ENCODE data around the gene FAT3. TPM values are rescaled to one million over a fixed set of nuclear protein-coding genes. Genes with fewer than 3 reads are reported as not detected.

FAT3 gene
- total RNA-seq, 1 experiment from 2014 or later = not detected

DNA sequence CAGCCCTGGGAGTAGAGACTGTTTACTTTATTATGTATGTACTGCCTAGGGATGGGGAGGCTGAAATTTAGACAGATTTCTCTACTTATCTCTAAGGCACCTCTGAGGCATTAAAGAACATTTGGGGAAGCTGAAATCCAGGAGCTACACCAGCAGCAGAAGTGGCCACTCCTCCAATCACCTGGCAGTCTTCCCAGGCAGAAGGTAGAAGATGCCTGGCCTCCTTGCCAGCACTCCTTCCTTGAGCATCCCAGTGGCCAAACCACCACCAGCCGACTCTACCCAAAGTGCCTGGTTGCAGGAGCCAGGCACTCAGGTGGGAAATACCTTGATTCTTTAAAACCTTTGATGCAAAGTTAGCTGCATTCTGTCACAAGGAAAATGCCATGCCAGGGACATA lies 1.9 kb upstream of the FAT3 start:
- Histone ChIP-seq H3K27ac (ENCODE audit: low read length) (no peak overlapping the region), H3K27me3 (ENCODE audit: low read length) (peaks cover 47% of the 10 kb centered on the region), H3K9ac (ENCODE audit: low read length) (no peak overlapping the region), H3K36me3 (ENCODE audit: low read depth, low read length) (no peaks in the 10 kb centered on the region), H4K20me1 (ENCODE audit: low read length) (no peaks in the 10 kb centered on the region), H3K9me3 (ENCODE audit: low read length) (peaks cover 8% of the 10 kb centered on the region; the same call in 1 of the 2 replicates), H3K4me2 (ENCODE audit: low read length) (no peak overlapping the region), H2AFZ (ENCODE audit: low read length) (no peak overlapping the region), H3K9me2 (replicated peaks; ENCODE audit: low read length) (no peaks in the 10 kb centered on the region), H3K79me2 (ENCODE audit: low read length) (no peaks in the 10 kb centered on the region), H3K4me3 (ENCODE audit: low read length) (no peak overlapping the region), H3F3A (ENCODE audit: low read length, unreplicated experiment) (no peaks in the 10 kb centered on the region), H3K4me1 (ENCODE audit: insufficient read depth, low read length) (no peaks in the 10 kb centered on the region)
- no peak for DNase-seq
- ChIA-PET POLR2A (ENCODE audit: unreplicated experiment) (no interaction called here), CTCF (no interaction called here)
- TF ChIP-seq, protein P1, sequence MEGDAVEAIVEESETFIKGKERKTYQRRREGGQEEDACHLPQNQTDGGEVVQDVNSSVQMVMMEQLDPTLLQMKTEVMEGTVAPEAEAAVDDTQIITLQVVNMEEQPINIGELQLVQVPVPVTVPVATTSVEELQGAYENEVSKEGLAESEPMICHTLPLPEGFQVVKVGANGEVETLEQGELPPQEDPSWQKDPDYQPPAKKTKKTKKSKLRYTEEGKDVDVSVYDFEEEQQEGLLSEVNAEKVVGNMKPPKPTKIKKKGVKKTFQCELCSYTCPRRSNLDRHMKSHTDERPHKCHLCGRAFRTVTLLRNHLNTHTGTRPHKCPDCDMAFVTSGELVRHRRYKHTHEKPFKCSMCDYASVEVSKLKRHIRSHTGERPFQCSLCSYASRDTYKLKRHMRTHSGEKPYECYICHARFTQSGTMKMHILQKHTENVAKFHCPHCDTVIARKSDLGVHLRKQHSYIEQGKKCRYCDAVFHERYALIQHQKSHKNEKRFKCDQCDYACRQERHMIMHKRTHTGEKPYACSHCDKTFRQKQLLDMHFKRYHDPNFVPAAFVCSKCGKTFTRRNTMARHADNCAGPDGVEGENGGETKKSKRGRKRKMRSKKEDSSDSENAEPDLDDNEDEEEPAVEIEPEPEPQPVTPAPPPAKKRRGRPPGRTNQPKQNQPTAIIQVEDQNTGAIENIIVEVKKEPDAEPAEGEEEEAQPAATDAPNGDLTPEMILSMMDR (conservative IDR thresholded peaks at IDR 0.05; ENCODE audit: low read depth, low read length) = no peak
- no peak for TF ChIP-seq EZH2 (IDR thresholded peaks at IDR 0.05; ENCODE audit: low read length, unreplicated experiment)
- TF ChIP-seq EZH2phosphoT487 (IDR thresholded peaks at IDR 0.05; ENCODE audit: borderline replicate concordance, low read length) = no peak
- ATAC-seq = no peak
- no TSS peak for BruUV-seq (replicated peaks)
- intact Hi-C loops (cut with micrococcal nuclease) = no loop called here

DNA sequence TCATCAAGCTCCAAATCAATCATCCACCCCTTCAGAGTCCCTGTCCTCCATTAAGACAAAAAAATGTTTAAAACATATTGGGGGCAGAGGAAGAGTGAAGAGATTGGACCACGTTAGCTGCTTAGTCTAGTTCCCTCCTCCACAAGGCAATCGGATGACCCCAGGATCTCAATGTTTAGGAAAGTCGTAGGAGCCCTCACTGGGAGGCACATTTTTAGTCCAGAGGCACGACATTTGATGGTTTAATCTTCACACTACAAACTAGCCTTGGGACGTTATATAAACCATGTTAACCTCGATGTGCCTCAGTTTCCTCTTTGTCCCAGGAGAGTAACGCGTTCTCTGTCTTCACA lies 588 bp upstream of the FAT3 start:
- TF ChIP-seq EZH2 (IDR thresholded peaks at IDR 0.05; ENCODE audit: low read length, unreplicated experiment) (no peak), EZH2phosphoT487 (IDR thresholded peaks at IDR 0.05; ENCODE audit: borderline replicate concordance, low read length) (no peak)
- TF ChIP-seq, protein P1 (conservative IDR thresholded peaks at IDR 0.05; ENCODE audit: low read depth, low read length) = no peak
- ATAC-seq (no peak), DNase-seq (no peak)
- Histone ChIP-seq H3K9me2 (replicated peaks; ENCODE audit: low read length) (no peaks in the 10 kb centered on the region), H3K9me3 (ENCODE audit: low read length) (peaks cover 8% of the 10 kb centered on the region; the same call in 1 of the 2 replicates), H3K36me3 (ENCODE audit: low read depth, low read length) (no peaks in the 10 kb centered on the region), H3F3A (ENCODE audit: low read length, unreplicated experiment) (no peaks in the 10 kb centered on the region), H3K79me2 (ENCODE audit: low read length) (no peaks in the 10 kb centered on the region), H3K27ac (ENCODE audit: low read length) (no peak overlapping the region), H4K20me1 (ENCODE audit: low read length) (no peaks in the 10 kb centered on the region), H3K4me2 (ENCODE audit: low read length) (no peak overlapping the region), H3K9ac (ENCODE audit: low read length) (no peak overlapping the region), H2AFZ (ENCODE audit: low read length) (no peak overlapping the region), H3K4me3 (ENCODE audit: low read length) (no peak overlapping the region), H3K4me1 (ENCODE audit: insufficient read depth, low read length) (no peaks in the 10 kb centered on the region), H3K27me3 (ENCODE audit: low read length) (peaks cover 57% of the 10 kb centered on the region)
- CTCF ChIA-PET = no interaction called here
- POLR2A ChIA-PET (ENCODE audit: unreplicated experiment) = no interaction called here
- intact Hi-C loops (cut with micrococcal nuclease) = no loop called here
- BruUV-seq (replicated peaks) = no TSS peak

DNA sequence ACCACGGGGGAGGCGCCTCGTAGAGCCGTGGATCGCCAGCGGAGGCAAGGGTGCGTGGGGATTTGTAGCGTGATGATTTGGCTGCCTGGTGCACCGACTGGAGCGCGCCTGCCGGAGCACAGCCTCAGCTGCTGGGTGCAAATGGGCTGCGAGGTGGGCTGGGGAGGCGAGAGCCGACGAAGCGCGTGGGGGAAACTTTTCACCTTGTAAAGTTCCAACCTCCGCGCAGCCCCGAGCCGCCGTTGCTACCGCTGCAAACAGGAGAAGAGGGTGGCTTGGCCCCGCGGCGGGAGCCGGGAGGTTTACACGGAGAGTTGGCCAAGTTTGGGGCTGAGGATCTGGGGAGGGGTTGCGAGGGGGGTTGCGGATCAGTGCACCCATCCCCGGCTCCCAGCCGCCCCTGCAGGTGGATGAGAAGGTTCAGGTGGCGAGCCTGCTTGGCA lies 528 bp downstream of the FAT3 start:
- no peak for DNase-seq
- Histone ChIP-seq H3K79me2 (ENCODE audit: low read length) (no peaks in the 10 kb centered on the region), H4K20me1 (ENCODE audit: low read length) (no peaks in the 10 kb centered on the region), H3K4me3 (ENCODE audit: low read length) (no peak overlapping the region), H3K4me2 (ENCODE audit: low read length) (no peak overlapping the region), H3F3A (ENCODE audit: low read length, unreplicated experiment) (no peaks in the 10 kb centered on the region), H3K36me3 (ENCODE audit: low read depth, low read length) (no peaks in the 10 kb centered on the region), H3K27me3 (ENCODE audit: low read length) (peaks cover 55% of the 10 kb centered on the region), H3K9ac (ENCODE audit: low read length) (no peak overlapping the region), H3K27ac (ENCODE audit: low read length) (no peak overlapping the region), H3K9me2 (replicated peaks; ENCODE audit: low read length) (no peaks in the 10 kb centered on the region), H3K9me3 (ENCODE audit: low read length) (peaks cover 8% of the 10 kb centered on the region; the same call in 1 of the 2 replicates), H3K4me1 (ENCODE audit: insufficient read depth, low read length) (no peaks in the 10 kb centered on the region), H2AFZ (ENCODE audit: low read length) (no peak overlapping the region)
- no peak for ATAC-seq
- ChIA-PET CTCF (no interaction called here), POLR2A (ENCODE audit: unreplicated experiment) (no interaction called here)
- TF ChIP-seq EZH2 (IDR thresholded peaks at IDR 0.05; ENCODE audit: low read length, unreplicated experiment) (no peak), EZH2phosphoT487 (IDR thresholded peaks at IDR 0.05; ENCODE audit: borderline replicate concordance, low read length) (no peak)
- TF ChIP-seq, protein P1 (conservative IDR thresholded peaks at IDR 0.05; ENCODE audit: low read depth, low read length) = no peak
- intact Hi-C loops (cut with micrococcal nuclease) = no loop called here
- BruUV-seq (replicated peaks) = no TSS peak
